ENCODE measurements around the gene KIF3B.
"Not testable (repeated sequence)": the region's sequence is repeated elsewhere in the genome, so short reads cannot be mapped to it uniquely, and the experiment has no call there.

The KIF3B gene

DNA sequence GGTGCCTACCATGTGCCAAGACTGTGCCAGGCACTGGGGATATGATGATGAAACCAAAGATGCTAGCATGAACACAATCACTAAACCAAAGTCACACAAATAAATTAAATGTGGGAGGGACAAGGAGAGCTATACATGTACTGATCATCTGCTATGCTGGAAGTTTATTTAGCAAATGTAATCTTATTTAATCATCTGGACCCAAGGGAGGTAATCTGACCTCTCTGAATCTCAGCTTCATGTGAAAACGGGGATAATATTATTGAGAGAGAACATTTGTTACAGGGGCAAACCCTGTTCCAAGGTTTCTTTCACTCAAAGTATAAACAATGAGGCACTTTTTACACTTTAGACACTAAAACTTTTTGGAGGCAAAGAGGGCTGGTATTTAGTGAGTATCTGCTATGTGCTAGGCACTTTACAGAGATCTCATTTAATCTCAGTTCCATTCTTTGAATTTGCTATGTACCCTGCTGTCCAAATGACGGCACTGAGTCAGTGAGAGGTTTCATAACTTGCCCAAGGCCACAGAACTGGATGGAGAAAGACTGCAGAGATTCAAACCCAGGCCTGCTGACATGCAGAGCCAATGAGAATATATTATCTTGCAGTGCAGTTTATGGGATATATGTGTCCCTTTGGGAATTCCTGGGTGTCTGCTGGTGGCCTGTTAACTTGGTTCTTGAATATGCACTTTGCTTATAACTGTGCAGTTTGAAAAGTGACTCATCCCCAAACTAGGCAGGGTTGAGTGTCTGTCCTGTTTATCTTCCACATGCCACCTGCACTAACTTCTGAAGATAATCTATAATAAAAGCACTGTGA, 77.4 kb downstream of the KIF3B start:
- in situ Hi-C loops (cut with HindIII; ENCODE audit: low sequenced_read_pairs) = no loop called here

GRCh38 chr20:32355417-32355841, 78.0 kb downstream of the KIF3B start:
- in situ Hi-C loops (cut with HindIII; ENCODE audit: low sequenced_read_pairs) = no loop called here

DNA sequence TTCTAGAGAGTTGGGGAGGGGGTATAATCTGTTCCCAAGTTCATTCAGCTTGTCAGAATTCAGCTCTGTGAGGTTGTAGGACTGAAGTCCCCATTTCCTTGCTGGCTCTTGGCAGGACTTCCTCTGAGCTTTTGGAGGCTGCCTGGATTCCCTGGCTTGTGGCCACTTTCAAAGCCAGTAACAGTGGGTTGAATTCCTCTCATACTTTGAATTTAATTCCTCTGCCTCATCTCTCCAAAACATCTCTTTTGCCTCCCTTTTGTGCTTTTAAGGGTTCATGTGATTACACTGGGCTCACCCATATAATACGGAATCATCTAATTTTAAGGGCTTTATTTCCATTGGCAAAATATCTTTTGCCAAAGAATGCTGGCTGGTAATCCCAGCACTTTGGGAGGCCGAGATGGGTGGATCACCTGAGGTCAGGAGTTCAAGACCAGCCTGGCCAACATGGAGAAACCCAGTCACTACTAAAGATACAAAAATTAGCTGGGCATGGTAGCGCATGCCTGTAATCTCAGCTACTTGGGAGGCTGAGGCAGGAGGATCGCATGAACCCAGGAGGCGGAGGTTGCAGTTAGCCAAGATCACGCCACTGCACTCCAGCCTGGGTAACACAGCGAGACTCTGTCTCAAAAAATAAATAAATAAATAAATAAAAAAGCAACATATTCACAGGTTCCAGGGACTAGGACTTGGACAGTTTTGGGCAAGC, 78.6 kb downstream of the KIF3B start:
- in situ Hi-C loops (cut with HindIII; ENCODE audit: low sequenced_read_pairs) = not testable (repeated sequence)

DNA sequence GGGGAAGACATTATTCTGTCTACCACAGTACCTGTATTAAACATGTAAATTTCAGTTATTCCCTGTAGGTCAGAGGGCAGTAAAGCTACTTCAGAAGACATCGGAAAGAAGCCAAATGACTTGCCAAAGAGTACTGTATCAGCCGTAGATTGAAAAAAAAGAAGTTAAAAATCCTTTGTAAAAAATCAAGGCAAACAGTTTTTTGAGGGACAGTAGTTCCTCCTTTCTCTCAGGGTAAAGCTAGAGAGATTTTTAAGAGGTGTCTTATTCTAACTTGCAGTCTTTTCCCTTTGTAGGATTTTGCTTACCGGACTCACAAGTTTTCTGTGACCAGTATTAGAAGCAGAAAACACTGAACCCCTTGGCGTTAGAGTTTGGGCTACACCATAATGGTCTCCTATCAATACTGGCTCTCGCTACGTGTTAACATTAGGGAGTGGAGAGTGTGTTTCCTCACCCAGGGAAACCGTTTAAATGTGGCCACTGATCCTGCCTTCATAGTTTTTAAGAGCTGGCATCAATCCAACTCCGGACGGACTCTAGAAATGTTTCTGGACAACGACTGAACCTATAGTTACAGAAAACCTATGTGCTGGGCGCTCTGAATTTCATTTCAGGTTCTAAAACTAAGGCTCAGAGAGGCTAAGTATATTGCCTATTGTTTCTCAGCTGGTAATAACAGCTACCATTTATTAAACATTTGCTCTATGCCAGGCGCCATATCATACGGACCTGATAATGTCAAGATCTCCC, 79.3 kb downstream of the KIF3B start:
- in situ Hi-C loops (cut with HindIII; ENCODE audit: low sequenced_read_pairs) = no loop called here

GRCh38 chr20:32357375-32357868, 80.0 kb downstream of the KIF3B start:
- in situ Hi-C loops (cut with HindIII; ENCODE audit: low sequenced_read_pairs) = no loop called here

GRCh38 chr20:32357869-32358631, 80.6 kb downstream of the KIF3B start, which contains the start of gene ASXL1:
Gene ASXL1 (plus strand): TSS chr20:32358331. CDS start chr20:32358776, 445 bp downstream.
- in situ Hi-C loops (cut with HindIII; ENCODE audit: low sequenced_read_pairs) = no loop called here

DNA sequence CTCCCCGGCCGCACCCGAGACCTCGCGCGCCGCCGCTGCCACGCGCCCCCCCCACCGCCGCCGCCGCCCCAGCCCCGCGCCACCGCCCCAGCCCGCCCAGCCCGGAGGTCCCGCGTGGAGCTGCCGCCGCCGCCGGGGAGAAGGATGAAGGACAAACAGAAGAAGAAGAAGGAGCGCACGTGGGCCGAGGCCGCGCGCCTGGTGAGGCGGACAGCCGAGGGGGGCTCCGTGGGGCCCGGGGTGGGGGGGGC, 81.1 kb downstream of the KIF3B start:
- in situ Hi-C loops (cut with HindIII; ENCODE audit: low sequenced_read_pairs) = no loop called here

DNA sequence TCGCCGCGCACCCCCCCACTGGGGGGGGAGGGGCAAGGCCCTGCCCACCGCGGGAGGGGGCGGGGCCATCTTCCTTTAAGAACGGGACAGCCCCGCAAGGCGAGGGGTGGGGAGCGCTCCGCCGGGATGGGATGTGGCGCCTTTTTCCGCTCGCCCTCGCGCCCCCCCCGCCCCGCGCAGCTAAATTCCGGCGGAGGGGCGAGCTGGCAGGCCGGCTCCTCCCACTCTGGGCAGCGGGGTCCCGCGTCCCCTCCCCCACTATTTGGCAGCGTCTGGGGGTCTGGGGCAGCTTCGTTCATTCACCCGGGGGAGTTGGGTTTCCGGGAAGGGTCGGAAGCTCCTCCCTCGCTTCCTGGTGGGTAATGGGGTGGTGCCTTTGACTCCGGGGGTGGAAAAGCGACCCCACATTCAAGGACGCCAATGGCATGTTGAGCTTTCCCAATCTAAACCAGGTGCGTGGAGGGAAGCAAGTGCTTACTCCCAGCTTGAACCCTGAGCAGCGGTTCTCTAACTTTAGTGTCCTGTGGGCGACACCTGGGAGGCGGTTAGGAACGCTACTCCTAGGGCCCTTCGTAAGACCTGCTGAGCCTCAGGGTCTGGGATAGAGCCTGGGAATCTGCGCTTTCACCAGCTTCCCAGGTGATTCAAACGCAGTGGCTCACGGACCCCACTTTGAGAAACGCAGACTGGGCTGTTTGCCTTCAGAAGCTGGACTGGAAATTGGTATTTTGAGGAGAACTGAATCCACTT, 81.6 kb downstream of the KIF3B start:
- in situ Hi-C loops (cut with HindIII; ENCODE audit: low sequenced_read_pairs) = no loop called here

- in situ Hi-C loops (cut with HindIII; ENCODE audit: low sequenced_read_pairs) = no loop called here
Observed at GRCh38 chr20:32359633-32360332, 82.3 kb downstream of the KIF3B start.

- in situ Hi-C loops (cut with HindIII; ENCODE audit: low sequenced_read_pairs) = no loop called here
Observed at GRCh38 chr20:32360333-32360634, 82.8 kb downstream of the KIF3B start.

GRCh38 chr20:32362901-32363364, 85.5 kb downstream of the KIF3B start:
- in situ Hi-C loops (cut with HindIII; ENCODE audit: low sequenced_read_pairs) = no loop called here

DNA sequence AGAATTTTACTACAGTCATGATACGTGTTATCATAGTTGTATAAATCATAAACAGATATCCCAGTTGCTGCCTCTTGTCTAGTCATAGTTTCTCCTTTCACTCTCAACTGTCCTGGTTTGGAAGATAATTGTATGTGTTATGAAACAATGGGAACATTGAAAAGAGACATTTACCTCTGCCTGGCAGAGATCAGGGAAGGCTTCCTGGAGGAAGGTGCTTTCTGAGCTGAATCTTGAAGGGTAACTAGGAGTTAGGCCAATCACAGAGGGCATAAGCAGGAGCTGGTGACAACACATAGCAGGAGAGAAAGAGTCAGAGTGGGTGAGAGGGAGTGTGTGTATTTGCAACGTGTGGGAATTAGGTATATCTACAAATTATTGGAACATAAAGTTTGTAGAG, 86.0 kb downstream of the KIF3B start:
- in situ Hi-C loops (cut with HindIII; ENCODE audit: low sequenced_read_pairs) = no loop called here

DNA sequence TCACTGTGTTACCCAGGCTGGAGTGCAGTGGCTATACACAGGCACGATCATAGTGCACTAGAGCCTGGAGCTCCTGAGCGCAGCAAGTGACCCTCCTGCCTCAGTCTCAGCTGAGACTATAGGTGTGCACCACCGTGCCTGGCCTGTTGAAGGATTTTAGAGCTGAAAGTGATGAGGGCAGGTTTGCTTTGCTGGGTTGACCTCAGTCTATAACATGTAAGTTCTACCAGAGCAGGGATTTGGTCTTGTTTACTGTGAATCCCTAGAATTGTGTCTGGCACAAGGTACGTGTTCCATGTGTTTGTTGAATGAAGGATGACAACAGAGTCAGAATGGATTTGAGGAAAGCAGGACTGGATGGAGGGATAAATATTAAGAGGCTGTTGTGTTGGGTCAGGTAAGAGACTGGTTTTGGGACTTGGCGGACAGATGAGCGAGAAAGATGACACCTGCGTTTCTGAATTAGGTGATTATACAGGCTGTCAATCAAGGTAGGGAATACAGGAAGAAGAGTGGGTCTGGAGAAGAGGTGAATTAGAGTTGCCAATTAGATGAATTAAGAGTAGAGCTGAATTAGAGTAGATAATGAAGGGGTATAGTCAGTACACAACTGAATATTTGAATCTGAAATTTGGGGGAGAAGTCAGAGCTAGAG, 87.2 kb downstream of the KIF3B start:
- in situ Hi-C loops (cut with HindIII; ENCODE audit: low sequenced_read_pairs) = no loop called here

DNA sequence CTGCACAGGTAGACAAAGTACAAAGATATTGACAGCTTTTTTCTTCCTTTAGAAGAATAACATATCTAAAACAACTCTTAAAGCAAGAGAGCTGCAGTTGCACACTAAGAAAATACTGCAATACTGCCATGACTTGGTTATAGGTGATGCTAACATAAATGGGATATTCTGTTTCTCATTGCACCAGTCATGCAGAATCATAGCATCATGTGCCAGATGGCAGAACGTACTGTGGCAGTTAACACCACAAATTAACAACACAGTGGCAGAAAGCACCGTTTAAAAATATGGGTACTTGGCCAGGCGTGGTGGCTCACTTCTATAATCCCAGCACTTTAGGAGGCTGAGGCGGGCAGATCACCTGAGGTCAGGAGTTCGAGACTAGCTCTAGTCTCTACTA, 88.1 kb downstream of the KIF3B start:
- in situ Hi-C loops (cut with HindIII; ENCODE audit: low sequenced_read_pairs) = no loop called here

- in situ Hi-C loops (cut with HindIII; ENCODE audit: low sequenced_read_pairs) = no loop called here
Observed at GRCh38 chr20:32366380-32366779, 88.9 kb downstream of the KIF3B start.

DNA sequence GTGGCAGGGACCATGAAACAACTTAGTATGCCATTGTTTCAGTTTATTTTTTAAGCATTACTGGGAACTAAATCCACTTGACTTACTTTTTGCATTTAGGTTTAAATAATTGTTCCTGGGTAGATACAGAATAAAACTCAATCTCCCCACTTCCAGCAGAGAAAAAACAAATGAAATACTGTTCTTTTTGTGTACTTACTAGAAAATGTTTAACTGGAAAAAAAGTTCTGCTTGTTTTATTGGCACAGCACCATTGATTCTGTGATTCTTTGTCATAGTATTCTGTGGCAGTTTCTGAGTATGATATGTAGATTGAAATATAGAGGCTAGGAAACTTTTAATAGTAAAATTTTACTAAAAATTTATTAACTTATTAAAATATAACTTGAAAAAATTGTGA, 90.9 kb downstream of the KIF3B start:
- in situ Hi-C loops (cut with HindIII; ENCODE audit: low sequenced_read_pairs) = no loop called here

GRCh38 chr20:32368925-32369324, 91.5 kb downstream of the KIF3B start:
- in situ Hi-C loops (cut with HindIII; ENCODE audit: low sequenced_read_pairs) = no loop called here

GRCh38 chr20:32370897-32371296, 93.4 kb downstream of the KIF3B start:
- in situ Hi-C loops (cut with HindIII; ENCODE audit: low sequenced_read_pairs) = loop anchor here (5.0 kb wide), 1 partner anchor 94 kb away; the partner anchor contains the start of gene KIF3B

DNA sequence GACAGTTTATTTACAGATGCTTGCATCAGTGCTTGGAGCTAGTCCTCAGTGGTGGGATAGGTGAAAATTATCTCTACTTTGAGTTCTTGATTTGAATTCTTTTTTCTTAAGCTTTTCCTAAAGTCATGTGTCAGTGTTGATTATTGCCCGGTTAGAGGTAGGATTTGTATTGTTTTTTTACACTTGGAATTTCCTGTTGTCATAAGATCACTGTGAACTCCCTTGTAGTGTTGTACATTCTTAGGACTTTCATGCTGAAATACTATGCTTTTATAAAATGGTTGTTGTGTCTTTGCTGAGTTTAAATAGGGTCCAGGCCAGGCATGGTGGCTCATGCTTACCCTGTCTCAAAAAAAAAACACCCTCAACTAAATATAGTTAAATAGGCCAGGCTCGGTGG, 101.0 kb downstream of the KIF3B start:
- in situ Hi-C loops (cut with HindIII; ENCODE audit: low sequenced_read_pairs) = no loop called here

All from endothelial cell of hepatic sinusoid (primary cell).